ENCODE measurements around the gene KRT2.

Gene KRT2
- total RNA-seq, result 0 to 1.9 (median 0) reads per million in 17 experiments

- DNase-seq, result no peak
These were observed at the start of gene KRT2 for GRCh38 chr12:52651726-52652261. Gene KRT2 (minus strand): TSS chr12:52652211. CDS start chr12:52652142, 69 bp downstream.

GRCh38 chr12:52701281-52701680 lies 49.3 kb upstream of the KRT2 start:
- no peak for DNase-seq

- DNase-seq, result no peak
These were observed 47.9 kb upstream of the KRT2 start for GRCh38 chr12:52699960-52700359.

- no peak for DNase-seq
These were observed 47.4 kb upstream of the KRT2 start for GRCh38 chr12:52699373-52699772.

GRCh38 chr12:52698651-52699340 lies 46.8 kb upstream of the KRT2 start:
- no peak for DNase-seq

- DNase-seq, result no peak
These were observed 45.1 kb upstream of the KRT2 start for GRCh38 chr12:52697058-52697582.

- DNase-seq, result no peak
These were observed 44.6 kb upstream of the KRT2 start for GRCh38 chr12:52696588-52696987.

- DNase-seq, result no peak
These were observed 43.0 kb upstream of the KRT2 start for GRCh38 chr12:52695039-52695438.

- no peak for DNase-seq
These were observed 42.1 kb upstream of the KRT2 start for GRCh38 chr12:52694151-52694550.

GRCh38 chr12:52693261-52693660 lies 41.2 kb upstream of the KRT2 start:
- no peak for DNase-seq

- no peak for DNase-seq
These were observed 40.2 kb upstream of the KRT2 start for GRCh38 chr12:52692254-52692653.

- no peak for DNase-seq
These were observed 39.8 kb upstream of the KRT2 start for GRCh38 chr12:52691841-52692150.

GRCh38 chr12:52691076-52691840 lies 39.2 kb upstream of the KRT2 start:
- peak in 2 of 4 experiments; percentile 23 to 29 for DNase-seq

- no peak for DNase-seq
These were observed 38.5 kb upstream of the KRT2 start for GRCh38 chr12:52690351-52691075.

- DNase-seq, result no peak
These were observed 37.9 kb upstream of the KRT2 start for GRCh38 chr12:52689936-52690335.

- no peak for DNase-seq
These were observed 37.2 kb upstream of the KRT2 start for GRCh38 chr12:52689239-52689638.

GRCh38 chr12:52688481-52688880 lies 36.5 kb upstream of the KRT2 start:
- no peak for DNase-seq

- DNase-seq, result no peak
These were observed 35.7 kb upstream of the KRT2 start for GRCh38 chr12:52687497-52688385.

GRCh38 chr12:52686756-52687487 lies 34.9 kb upstream of the KRT2 start:
- DNase-seq, result no peak

GRCh38 chr12:52686063-52686462 lies 34.1 kb upstream of the KRT2 start:
- DNase-seq, result no peak

GRCh38 chr12:52685406-52685890 lies 33.4 kb upstream of the KRT2 start:
- DNase-seq, result no peak
